Gastrocnemius medialis (tissue), 4 donors: Measurements from ENCODE around the gene SEMA7A. TPM values are rescaled to one million over a fixed set of nuclear protein-coding genes. Genes with fewer than 3 reads are reported as not detected.
"Not testable (repeated sequence)": the region's sequence is repeated elsewhere in the genome, so short reads cannot be mapped to it uniquely, and the experiment has no call there.

Experiments
- ATAC-seq, 2 donors: fragments of 150-250 bp; one replicate each; pipeline ENCODE4 v1.9.1; 2016
- DNase-seq, 2 donors: peaks; one replicate each; pipeline ENCODE4 v3.0.0-alpha.2; 2019
- H3K27ac ChIP-seq, 4 donors: fragments of 200-600 bp; sonication (generic); 1 replicate in 1 of 4; 2 replicates in 3 of 4; pipeline ENCODE4 v1.5.1; 2016 to 2018; ENCODE audit warnings: mild to moderate bottlenecking in 2 of 4, moderate library complexity in 1 of 4
- H3K27me3 ChIP-seq, 3 donors: fragments of 200-600 bp; sonication (generic) in 2 of 3; 1 replicate in 1 of 3; 2 replicates in 2 of 3; pipeline versions ENCODE4 v1.5.1 to v1.6.0; 2016 to 2019; ENCODE audit warnings: mild to moderate bottlenecking in 1 of 3, moderate library complexity in 1 of 3
- H3K36me3 ChIP-seq, 2 donors: fragments of 200-600 bp; sonication (generic) in 1 of 2; one replicate each; pipeline ENCODE4 v1.5.1; 2017 to 2018
- H3K4me1 ChIP-seq, 2 donors: fragments of 200-600 bp; sonication (generic) in 1 of 2; one replicate each; pipeline ENCODE4 v1.5.1; 2016 to 2017; ENCODE audit warnings: mild to moderate bottlenecking in 2 of 2
- H3K4me3 ChIP-seq, 4 donors: fragments of 200-600 bp; sonication (generic) in 3 of 4; 1 replicate in 1 of 4; 2 replicates in 3 of 4; pipeline ENCODE4 v1.5.1; 2016 to 2019; ENCODE audit warnings: mild to moderate bottlenecking in 2 of 4
- H3K9me3 ChIP-seq, 3 donors: fragments of 200-600 bp; sonication (generic) in 2 of 3; 1 replicate in 1 of 3; 2 replicates in 2 of 3; pipeline ENCODE4 v1.5.1; 2016 to 2019
- POLR2A ChIP-seq, 2 donors: fragments of 450-650 bp; IDR thresholded peaks; one replicate each; pipeline ENCODE4 v1.6.1; 2017; ENCODE audit warnings: antibody characterized with exemption in 2 of 2, mild to moderate bottlenecking in 2 of 2, moderate library complexity in 2 of 2
- in situ Hi-C, 4 donors: fragments of 200-750 bp; cut with MboI; loops; one replicate each; pipeline versions ENCODE4 v1.15.0 to v1.8.0; 2017; ENCODE audit warnings: low sequenced_read_pairs in 4 of 4
- intact Hi-C: fragments of 100-400 bp; cut with DNase I; formaldehyde crosslinking; loops from one replicate; pipeline ENCODE4 v1.15.1; 2023; ENCODE audit warnings: low total_unique reads
- total RNA-seq, 4 donors: library from RNA; depleted of rRNA; stranded (reverse); fragments of >200 nt; gene quantifications; one replicate each; pipeline versions ENCODE4 v1.1.0 to v1.2.3, GENCODE V29; 2016
- TF ChIP-seq, protein P1 (sequence below), 5 experiments: fragments of 450-650 bp in 3 of 5; fragments of 200-600 bp in 2 of 5; sonication (generic) in 2 of 5; IDR thresholded peaks in 4 of 5; conservative IDR thresholded peaks in 1 of 5; 1 replicate in 4 of 5; 2 replicates in 1 of 5; pipeline ENCODE4 v1.5.1; 2016 to 2019; ENCODE audit warnings: antibody characterized with exemption in 5 of 5, mild to moderate bottlenecking in 3 of 5, moderate library complexity in 3 of 5

Gene SEMA7A, protein sequence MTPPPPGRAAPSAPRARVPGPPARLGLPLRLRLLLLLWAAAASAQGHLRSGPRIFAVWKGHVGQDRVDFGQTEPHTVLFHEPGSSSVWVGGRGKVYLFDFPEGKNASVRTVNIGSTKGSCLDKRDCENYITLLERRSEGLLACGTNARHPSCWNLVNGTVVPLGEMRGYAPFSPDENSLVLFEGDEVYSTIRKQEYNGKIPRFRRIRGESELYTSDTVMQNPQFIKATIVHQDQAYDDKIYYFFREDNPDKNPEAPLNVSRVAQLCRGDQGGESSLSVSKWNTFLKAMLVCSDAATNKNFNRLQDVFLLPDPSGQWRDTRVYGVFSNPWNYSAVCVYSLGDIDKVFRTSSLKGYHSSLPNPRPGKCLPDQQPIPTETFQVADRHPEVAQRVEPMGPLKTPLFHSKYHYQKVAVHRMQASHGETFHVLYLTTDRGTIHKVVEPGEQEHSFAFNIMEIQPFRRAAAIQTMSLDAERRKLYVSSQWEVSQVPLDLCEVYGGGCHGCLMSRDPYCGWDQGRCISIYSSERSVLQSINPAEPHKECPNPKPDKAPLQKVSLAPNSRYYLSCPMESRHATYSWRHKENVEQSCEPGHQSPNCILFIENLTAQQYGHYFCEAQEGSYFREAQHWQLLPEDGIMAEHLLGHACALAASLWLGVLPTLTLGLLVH
- 1 to 10 TPM in 3 of 4 donors, under 1 TPM in 1; 0.51 to 2.7 (median 2.4) TPM for total RNA-seq

- H3K4me3 ChIP-seq = peak within 1 kb of the TSS; percentile 61 to 84 (median 72)
Observed at GRCh38 chr15:74433592-74434262, at the start of gene SEMA7A. SEMA7A (minus strand) TSS chr15:74433958; CDS start chr15:74433918, 40 bp downstream.

GRCh38 chr15:74482661-74483060 lies 48.9 kb upstream of the SEMA7A start:
- Histone ChIP-seq H3K4me3 (no peak overlapping the region), H3K9me3 (no peaks in the 10 kb centered on the region), H3K4me1 (no peaks in the 10 kb centered on the region), H3K27me3 (no peaks in the 10 kb centered on the region), H3K36me3 (no peaks in the 10 kb centered on the region), H3K27ac (no peak overlapping the region)
- intact Hi-C loops (no loop called here), in situ Hi-C loops (no loop called here)
- peak; percentile 36 to 81 for ATAC-seq
- TF ChIP-seq, protein P1, sequence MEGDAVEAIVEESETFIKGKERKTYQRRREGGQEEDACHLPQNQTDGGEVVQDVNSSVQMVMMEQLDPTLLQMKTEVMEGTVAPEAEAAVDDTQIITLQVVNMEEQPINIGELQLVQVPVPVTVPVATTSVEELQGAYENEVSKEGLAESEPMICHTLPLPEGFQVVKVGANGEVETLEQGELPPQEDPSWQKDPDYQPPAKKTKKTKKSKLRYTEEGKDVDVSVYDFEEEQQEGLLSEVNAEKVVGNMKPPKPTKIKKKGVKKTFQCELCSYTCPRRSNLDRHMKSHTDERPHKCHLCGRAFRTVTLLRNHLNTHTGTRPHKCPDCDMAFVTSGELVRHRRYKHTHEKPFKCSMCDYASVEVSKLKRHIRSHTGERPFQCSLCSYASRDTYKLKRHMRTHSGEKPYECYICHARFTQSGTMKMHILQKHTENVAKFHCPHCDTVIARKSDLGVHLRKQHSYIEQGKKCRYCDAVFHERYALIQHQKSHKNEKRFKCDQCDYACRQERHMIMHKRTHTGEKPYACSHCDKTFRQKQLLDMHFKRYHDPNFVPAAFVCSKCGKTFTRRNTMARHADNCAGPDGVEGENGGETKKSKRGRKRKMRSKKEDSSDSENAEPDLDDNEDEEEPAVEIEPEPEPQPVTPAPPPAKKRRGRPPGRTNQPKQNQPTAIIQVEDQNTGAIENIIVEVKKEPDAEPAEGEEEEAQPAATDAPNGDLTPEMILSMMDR (IDR thresholded peaks at IDR 0.05 in 4 of 5, conservative IDR thresholded peaks at IDR 0.05 in 1 of 5) = peak in 2 of 5 experiments; percentile 39 to 40
- no peak for TF ChIP-seq POLR2A (IDR thresholded peaks at IDR 0.05)
- DNase-seq = no peak

More at GRCh38 chr15:74433592-74434262, at the start of gene SEMA7A:
- peak; percentile 62 to 77 for DNase-seq
- TF ChIP-seq, protein P1 (IDR thresholded peaks at IDR 0.05 in 4 of 5, conservative IDR thresholded peaks at IDR 0.05 in 1 of 5) = peak in 2 of 5 experiments; percentile 12 to 13
- TF ChIP-seq POLR2A (IDR thresholded peaks at IDR 0.05) = peak; percentile 77 to 79
- no peaks in the 10 kb centered on the region for H3K9me3 ChIP-seq
- ATAC-seq = peak; percentile 76 to 84
- H3K27me3 ChIP-seq = peaks cover 0 to 18% (median 7%) of the 10 kb centered on the region in 3 donors
- no peaks in the 10 kb centered on the region for H3K36me3 ChIP-seq
- peaks cover 0 to 9% of the 10 kb centered on the region in 2 donors for H3K4me1 ChIP-seq
- intact Hi-C loops = loop anchor here (5.0 kb wide), 1 partner anchor 39 kb away; no protein-coding TSS in a partner anchor
- in situ Hi-C loops = no loop called here
- H3K27ac ChIP-seq = peak within 1 kb of the TSS; percentile 50 to 73 (median 68)

- H3K36me3 ChIP-seq, H3K4me3 ChIP-seq, in situ Hi-C loops, ATAC-seq, intact Hi-C loops, H3K27me3 ChIP-seq, H3K27ac ChIP-seq, H3K4me1 ChIP-seq, DNase-seq, H3K9me3 ChIP-seq: not testable (repeated sequence)
Observed at GRCh38 chr15:74480364-74480763, 46.6 kb upstream of the SEMA7A start.

- in situ Hi-C loops = loop anchor here in 1 of 4 donors (25.0 kb wide), 2 partner anchors 141 to 484 kb away; partner anchors contain the start of genes CLK3, PML and STOML1
- peak; percentile 70 to 75 for TF ChIP-seq POLR2A (IDR thresholded peaks at IDR 0.05)
Observed at GRCh38 chr15:74471621-74472020, 37.9 kb upstream of the SEMA7A start.

More at GRCh38 chr15:74471621-74472020, 37.9 kb upstream of the SEMA7A start:
- DNase-seq = peak; percentile 56 to 84
- H3K27me3 ChIP-seq, H3K36me3 ChIP-seq, H3K4me1 ChIP-seq, H3K9me3 ChIP-seq: not testable (repeated sequence)
- intact Hi-C loops = loop anchor here (1.0 to 5.0 kb wide), 2 partner anchors 10 to 39 kb away; partner anchors contain the start of genes SEMA7A and UBL7
- peak; percentile 72 to 75 for ATAC-seq
- peak overlapping the region; percentile 82 to 89 (median 86) for H3K27ac ChIP-seq
- peak overlapping the region in 2 of 4 donors; percentile 20 to 25 for H3K4me3 ChIP-seq
